ENCODE data around the gene MBD5.

The MBD5 gene

DNA sequence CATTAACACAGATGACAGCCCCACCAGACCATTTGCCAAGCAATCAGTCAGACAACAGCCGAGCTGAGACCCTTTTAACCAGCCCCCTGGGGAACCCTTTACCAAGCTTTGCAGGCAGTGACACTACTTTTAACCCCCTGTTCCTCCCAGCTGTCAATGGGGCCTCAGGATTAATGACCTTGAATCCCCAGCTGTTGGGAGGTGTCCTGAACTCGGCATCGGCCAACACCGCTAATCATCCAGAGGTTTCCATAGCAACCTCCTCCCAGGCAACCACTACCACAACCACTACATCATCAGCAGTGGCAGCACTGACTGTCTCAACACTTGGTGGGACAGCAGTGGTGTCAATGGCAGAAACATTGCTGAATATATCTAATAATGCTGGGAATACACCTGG, 462.8 kb downstream of the MBD5 start:
- no peak for DNase-seq (ENCODE audit: low spot score)

DNA sequence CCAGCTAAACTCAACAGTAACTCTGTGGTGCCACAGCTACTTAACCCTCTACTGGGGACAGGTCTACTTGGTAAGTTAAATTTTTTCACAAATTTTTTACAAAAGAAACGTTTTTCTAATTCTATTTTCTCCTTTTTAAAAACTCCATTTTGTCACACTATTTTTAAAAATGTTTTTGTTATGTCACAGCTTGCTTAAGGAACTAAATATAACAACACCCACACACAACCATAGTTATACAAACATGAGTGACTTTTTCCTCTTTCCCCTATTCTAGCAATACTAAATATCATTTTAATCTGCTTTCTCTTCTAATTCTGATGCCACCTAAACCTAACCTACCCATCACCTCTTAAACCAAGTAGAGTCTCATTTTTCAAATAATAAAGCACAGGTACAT, 463.2 kb downstream of the MBD5 start:
- no peak for DNase-seq (ENCODE audit: low spot score)

DNA sequence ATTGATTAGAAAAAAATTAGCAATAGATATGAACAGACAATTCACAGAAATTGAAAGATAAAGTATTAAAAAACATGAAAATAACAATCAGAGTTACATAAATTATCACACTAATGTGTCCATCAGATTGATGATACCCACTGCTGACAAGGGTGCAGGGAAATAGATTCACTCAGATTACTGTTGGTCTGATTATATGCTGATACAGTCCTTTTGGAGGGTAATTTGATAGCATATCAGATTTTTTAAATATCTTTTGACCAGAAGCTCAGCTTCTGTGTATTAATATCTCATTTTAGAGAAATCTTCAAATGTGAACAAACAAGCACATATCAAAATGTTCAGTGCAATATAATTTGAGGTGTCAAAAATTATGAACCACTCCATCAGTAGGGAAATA, 465.8 kb downstream of the MBD5 start:
- DNase-seq (ENCODE audit: low spot score): no peak

- DNase-seq (ENCODE audit: low spot score): no peak
These were observed 466.5 kb downstream of the MBD5 start for GRCh38 chr2:148487439-148487838.

DNA sequence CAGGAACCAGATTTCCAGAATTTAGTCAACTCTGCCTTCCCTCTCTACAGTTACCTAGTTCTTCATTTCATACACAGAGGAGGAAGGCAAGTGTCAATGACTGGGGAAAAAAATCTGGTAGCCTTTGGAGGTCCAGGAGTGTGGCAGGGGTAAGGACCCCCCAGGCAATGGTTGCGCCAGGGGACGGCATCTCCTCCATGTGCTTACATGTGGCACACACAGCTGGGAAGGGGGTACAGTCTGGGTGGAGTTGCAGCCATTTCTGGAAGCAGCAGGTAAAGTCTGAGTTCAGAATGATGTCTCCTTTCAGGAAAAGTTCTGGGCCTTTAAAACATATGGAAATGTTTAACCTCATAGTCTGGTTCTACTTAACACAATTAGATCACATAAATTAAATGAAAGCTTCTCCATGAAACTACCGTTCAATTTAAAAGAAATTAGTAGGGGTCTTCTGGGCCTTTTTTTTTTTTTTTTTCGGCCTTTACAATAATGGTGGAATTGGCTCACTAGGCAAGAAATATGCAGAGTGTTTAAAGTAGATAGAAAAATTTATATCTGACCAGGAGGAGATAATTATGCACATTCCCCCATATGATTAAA, 470.0 kb downstream of the MBD5 start:
- no peak for DNase-seq (ENCODE audit: low spot score)

DNA sequence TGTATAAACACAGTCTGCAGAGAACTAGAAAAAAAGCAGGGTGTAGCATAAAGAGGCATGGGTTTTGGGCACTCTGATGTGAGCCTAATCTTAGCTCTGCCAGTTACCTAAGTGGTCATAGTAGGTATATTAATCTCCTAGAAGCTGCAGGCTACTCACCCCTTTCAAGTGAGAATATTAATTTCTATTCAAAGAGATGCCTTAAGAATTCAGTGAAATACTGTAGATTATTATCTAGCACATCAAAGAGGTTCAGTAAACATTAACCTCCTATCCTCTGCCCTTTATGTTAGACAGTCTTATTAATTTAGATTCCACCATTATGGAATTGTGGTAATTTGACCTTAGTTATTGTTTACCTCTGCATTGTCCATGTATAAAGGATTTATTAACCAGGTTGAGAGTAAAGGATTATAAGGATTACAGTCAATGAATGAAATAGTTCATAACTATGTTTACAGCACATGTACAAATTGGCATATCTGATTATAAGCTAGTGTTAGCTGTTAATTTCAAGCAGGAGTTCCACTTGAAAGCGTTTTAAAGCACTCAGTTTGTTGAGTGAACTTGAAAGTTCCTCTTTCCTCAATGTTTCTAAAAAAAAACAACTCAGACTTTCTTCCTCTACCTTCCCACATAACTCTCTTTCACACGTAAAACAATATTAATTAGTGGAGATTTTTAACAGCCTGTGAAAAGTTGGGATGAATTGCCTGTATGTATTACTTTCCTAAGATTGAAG, 473.1 kb downstream of the MBD5 start:
- DNase-seq (ENCODE audit: low spot score): no peak

GRCh38 chr2:148495586-148495985, 474.7 kb downstream of the MBD5 start:
- no peak for DNase-seq (ENCODE audit: low spot score)

DNA sequence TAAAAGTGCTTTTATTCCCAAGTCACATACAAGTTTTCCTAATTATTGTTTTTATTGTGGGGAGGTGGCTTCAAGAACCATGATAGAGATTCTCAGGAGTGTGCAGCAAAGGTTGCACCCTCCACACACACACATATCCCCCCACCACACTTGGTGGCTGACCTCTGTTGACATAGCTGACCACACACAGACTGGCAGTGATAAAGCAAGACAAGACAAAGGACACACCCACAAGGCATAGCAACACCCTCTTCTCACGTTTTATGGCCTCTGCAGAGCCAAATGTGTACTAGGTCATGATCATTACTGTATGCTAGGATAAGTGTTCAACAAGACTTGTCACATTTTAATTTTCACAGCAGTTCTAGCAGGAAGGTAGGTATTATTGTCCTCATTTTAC, 480.7 kb downstream of the MBD5 start:
- no peak for DNase-seq (ENCODE audit: low spot score)

DNA sequence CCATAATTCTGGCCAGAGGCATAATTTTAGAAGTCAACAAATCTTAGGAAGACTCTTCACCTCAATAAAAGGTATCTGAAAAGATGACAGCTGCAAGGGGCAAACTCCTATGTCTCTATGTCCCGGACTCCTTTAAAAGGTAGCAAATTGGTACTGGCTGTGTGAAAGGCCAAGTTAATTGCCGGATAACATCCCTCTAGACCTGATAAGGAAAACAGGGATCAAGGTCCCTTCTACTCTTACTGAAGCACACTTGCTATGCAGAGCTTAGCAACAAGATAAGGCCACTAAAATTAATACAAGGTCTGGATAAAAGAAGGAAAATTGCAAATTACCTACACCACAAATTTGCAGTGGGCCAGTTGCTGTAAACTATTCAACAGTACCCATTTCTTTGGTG, 482.6 kb downstream of the MBD5 start:
- DNase-seq (ENCODE audit: low spot score): no peak

DNA sequence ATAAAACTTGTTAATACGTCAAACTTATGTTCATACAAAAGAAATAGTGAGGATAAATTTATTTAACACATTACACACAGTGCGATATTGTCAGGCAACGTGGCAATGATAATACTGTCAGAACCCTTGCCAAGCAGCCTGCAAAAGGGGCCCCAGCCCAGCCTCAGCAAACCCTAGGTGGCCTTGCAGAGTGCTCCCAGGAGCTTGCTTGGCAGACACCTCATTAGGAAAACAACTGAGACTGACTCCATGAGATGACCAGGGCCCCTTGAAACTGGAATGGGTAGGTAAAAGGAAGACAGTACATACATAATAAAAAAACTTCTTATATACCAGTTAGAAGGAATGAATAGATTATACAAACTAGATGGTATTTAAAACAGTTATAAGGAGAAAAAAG, 487.1 kb downstream of the MBD5 start:
- DNase-seq (ENCODE audit: low spot score): no peak

GRCh38 chr2:148508878-148509287, 488.0 kb downstream of the MBD5 start:
- DNase-seq (ENCODE audit: low spot score): no peak

GRCh38 chr2:148509288-148509902, 488.5 kb downstream of the MBD5 start:
- peak; percentile 70 for DNase-seq (ENCODE audit: low spot score)

- no peak for DNase-seq (ENCODE audit: low spot score)
These were observed 491.0 kb downstream of the MBD5 start for GRCh38 chr2:148511883-148512282.

DNA sequence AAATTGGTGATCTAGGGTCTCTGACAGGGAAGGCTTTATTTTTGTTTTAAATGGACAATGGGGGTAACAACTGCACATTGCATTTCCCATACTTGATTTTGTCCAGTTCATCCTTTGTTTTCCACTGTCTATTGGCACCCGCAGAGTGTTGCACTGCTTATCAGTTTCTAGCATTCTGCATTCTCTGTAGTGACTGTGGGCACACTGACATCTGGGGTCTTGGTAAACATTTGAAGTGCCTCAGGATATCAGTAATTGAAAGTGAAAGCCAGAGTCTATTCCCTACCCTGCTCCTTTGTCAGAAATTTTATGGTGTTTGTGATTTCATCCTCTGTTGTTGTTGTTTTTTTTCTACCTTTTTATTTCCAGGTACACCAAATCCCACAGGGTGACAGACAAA, 491.6 kb downstream of the MBD5 start:
- DNase-seq (ENCODE audit: low spot score): no peak

GRCh38 chr2:148513427-148513826, 492.5 kb downstream of the MBD5 start:
- no peak for DNase-seq (ENCODE audit: low spot score)

DNA sequence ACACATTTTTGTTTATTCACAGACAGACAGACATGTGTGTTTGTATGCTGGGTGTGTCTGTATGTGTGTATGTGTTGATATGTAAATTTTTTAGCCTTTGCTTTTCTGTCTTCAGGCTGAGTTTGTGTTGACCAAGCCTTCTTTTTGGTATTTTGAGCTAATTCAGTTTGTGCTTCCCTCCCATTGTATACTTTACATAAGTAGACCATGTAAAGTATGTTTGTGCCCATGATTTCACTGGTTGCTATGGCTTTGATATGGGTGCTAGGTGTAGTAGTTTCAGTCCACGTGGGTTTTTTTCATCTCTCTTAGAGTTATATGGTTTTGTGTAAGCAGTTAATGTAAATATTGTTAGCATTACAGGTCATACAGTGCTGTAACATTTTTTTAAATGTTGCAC, 494.2 kb downstream of the MBD5 start:
- DNase-seq (ENCODE audit: low spot score): no peak

DNA sequence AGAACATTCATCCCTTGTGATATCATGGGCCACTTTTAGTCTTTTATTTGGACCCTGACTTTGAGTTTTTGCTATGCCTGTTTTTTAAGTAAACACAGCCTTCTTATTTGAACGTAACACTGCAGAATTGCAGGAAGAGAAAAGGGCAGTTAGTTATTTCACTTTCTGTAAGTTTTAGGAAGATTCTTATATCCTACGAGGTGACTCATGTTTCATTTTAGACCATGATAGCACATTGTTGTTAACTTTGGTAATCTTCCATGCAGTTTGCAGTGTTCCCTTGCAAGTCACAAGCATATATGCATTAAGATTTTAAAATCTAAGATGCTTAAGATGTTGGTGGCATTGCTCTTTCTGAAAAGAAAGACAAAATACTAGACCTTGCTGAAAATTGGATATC, 495.1 kb downstream of the MBD5 start:
- no peak for DNase-seq (ENCODE audit: low spot score)

DNA sequence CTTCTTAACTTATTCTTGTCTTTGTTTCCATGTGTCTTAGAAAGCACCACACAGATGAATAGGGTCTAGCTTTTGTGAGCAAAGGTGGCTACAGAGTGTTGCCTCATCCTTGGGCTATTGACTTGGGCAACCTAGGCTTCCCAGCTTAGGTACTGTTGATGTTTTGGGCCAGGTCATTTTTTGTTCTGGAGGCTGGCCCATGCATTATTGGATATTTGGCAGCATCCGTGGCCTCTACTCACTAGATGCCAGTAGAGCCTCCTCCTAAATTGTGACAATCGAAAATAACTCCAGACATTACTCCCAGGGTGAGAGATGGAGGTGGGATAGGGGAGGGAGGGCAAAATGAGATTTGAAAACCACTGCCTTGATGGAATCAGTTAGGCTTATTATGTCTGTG, 496.4 kb downstream of the MBD5 start:
- no peak for DNase-seq (ENCODE audit: low spot score)

DNA sequence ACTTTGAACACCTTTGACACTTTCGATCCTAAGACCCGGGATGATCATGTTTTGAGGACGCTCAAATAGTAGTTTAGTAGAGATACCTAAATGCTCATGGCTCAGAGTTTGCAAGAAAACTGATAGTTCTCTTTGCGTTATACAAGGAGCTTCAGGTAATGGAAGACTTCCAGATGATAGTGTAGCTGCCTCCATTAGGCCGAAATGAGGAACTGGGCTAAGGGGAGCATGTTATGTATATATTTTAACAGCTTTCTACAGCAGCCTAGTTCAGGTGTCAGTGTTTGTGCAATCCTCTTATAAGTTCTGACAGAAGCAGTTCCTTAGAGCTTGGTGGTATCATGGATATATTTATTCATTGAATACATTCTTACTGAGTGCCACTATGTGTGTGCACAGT, 496.9 kb downstream of the MBD5 start:
- DNase-seq (ENCODE audit: low spot score): no peak

DNA sequence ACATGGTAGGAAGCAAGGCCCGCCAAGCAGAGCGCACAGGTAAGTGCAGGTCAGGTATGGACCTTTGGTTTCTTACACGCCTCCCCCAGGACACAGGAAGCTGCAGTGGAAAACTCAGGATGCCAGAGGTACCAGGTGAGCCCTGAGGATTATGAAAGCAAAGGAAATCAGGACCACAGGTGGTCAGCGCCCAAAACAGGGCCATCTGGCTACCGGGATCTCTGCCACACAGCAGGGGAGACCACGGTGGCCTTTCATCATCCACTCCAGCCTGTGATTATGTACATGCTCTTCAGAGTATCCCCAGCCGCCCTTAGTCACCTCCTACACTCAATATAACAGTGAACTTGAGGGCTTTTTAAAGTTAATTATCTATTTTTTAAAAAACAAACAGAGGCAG, 498.1 kb downstream of the MBD5 start:
- DNase-seq (ENCODE audit: low spot score): no peak

GRCh38 chr2:148521181-148521580, 500.3 kb downstream of the MBD5 start:
- DNase-seq (ENCODE audit: low spot score): no peak

DNA sequence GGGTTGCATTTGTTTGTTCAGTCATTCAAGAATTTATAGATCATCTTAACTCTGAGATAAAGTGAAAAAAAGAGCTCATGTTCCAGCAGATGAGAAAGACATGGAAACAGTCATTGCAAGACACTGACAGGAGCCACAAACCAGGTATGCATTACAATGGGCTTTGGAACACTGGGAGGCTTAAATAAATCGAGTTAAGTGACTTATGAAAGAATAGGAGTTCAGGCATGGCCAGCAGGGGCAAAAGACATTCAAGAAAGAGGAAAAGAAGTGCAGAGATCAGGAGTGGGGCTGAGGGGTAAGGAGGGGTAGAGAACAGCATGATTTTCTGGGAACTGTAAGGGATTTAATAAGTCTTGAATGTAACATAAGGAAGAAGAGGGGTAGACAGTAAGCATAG, 502.4 kb downstream of the MBD5 start:
- no peak for DNase-seq (ENCODE audit: low spot score)

- no peak for DNase-seq (ENCODE audit: low spot score)
These were observed 503.6 kb downstream of the MBD5 start for GRCh38 chr2:148524519-148524919.

DNA sequence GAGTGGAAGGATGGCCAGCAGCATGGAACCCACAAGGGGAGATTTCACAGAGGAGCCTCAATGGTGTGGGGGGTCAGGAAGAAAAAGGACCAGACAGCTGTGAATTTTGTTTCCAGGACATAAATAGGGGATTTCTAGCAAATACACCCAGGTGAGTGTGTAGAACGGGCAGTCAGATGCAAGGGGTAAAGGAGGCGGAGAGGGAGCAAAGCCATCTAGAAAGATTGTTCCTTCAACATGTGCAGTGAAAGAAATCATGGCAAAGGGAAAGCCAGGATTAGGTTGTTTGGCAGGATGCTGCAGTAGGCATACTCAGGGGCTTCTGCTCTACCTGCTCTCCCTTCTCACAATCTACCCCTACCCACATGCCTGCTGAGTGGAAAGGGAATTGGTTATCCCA, 504.2 kb downstream of the MBD5 start:
- no peak for DNase-seq (ENCODE audit: low spot score)

All from HuH-7.5 (cell line).